HG02610 (cell line): Measurements from ENCODE around the gene OR2T1.
"Not testable (repeated sequence)": the region's sequence is repeated elsewhere in the genome, so short reads cannot be mapped to it uniquely, and the experiment has no call there.

Source experiments
- ATAC-seq: cut with Tn5 transposase; IDR thresholded peaks from one replicate; pipeline ENCODE4 v1.9.1; 2021; ENCODE audit warnings: mild to moderate bottlenecking, moderate library complexity; ENCODE audit not compliant: unreplicated experiment

Gene OR2T1

GRCh38 chr1:248402748-248403147 is at the start of gene OR2T1:
Gene OR2T1, plus strand, starts transcription at chr1:248403048. Its CDS starts 3,100 bp downstream, at chr1:248406148.
- ATAC-seq: no peak

GRCh38 chr1:248359415-248359814 is 43.4 kb upstream of the OR2T1 start:
- no peak for ATAC-seq

GRCh38 chr1:248361121-248361715 is 41.6 kb upstream of the OR2T1 start, which contains the start of gene OR2T4:
Gene OR2T4, plus strand, starts transcription at chr1:248361665. Its CDS starts 0 bp downstream, at chr1:248361665.
- ATAC-seq: no peak

GRCh38 chr1:248366609-248367008 is 36.2 kb upstream of the OR2T1 start:
- no peak for ATAC-seq

- ATAC-seq: no peak
Observed at GRCh38 chr1:248372394-248372793, 30.5 kb upstream of the OR2T1 start.

- no peak for ATAC-seq
Observed at GRCh38 chr1:248373761-248374160, 29.1 kb upstream of the OR2T1 start.

GRCh38 chr1:248375446-248375845 is 27.4 kb upstream of the OR2T1 start, which contains the start of gene OR2T6:
Gene OR2T6, plus strand, starts transcription at chr1:248375746. Its CDS starts 11,863 bp downstream, at chr1:248387609.
- no peak for ATAC-seq

GRCh38 chr1:248376916-248377315 is 25.9 kb upstream of the OR2T1 start:
- ATAC-seq: no peak

- ATAC-seq: no peak
Observed at GRCh38 chr1:248380854-248381253, 22.0 kb upstream of the OR2T1 start.

GRCh38 chr1:248388426-248388825 is 14.4 kb upstream of the OR2T1 start:
- no peak for ATAC-seq

- no peak for ATAC-seq
Observed at GRCh38 chr1:248393050-248393449, 9.8 kb upstream of the OR2T1 start.

GRCh38 chr1:248404024-248404423 is 1.2 kb downstream of the OR2T1 start:
- no peak for ATAC-seq

- peak; percentile 89 for ATAC-seq
Observed at GRCh38 chr1:248406721-248407692, 4.2 kb downstream of the OR2T1 start.

GRCh38 chr1:248416226-248416625 is 13.4 kb downstream of the OR2T1 start:
- no peak for ATAC-seq

GRCh38 chr1:248417854-248418253 is 15.0 kb downstream of the OR2T1 start:
- no peak for ATAC-seq

GRCh38 chr1:248421384-248421783 is 18.5 kb downstream of the OR2T1 start:
- ATAC-seq: no peak

GRCh38 chr1:248427526-248428191 is 24.8 kb downstream of the OR2T1 start:
- ATAC-seq: peak; percentile 43

- peak; percentile 93 for ATAC-seq
Observed at GRCh38 chr1:248428192-248428533, 25.3 kb downstream of the OR2T1 start.

- not testable (repeated sequence) for ATAC-seq
Observed at GRCh38 chr1:248431683-248432082, 28.8 kb downstream of the OR2T1 start.

GRCh38 chr1:248432201-248432600 is 29.4 kb downstream of the OR2T1 start:
- not testable (repeated sequence) for ATAC-seq

- ATAC-seq: not testable (repeated sequence)
Observed at GRCh38 chr1:248433811-248434415, 31.1 kb downstream of the OR2T1 start.
